CD4-positive, alpha-beta T cell treated with Interleukin-15 for 4 hours (primary cell): ENCODE data around the gene ALS2.
"Not testable (repeated sequence)": the region's sequence is repeated elsewhere in the genome, so short reads cannot be mapped to it uniquely, and the experiment has no call there.

Experiments
- DNase-seq: peaks from one replicate; pipeline ENCODE4 v3.0.0-alpha.2; 2020; ENCODE audit warnings: low spot score

Gene ALS2

GRCh38 chr2:201793631-201794030 is 12.9 kb upstream of the ALS2 start:
- no peak for DNase-seq

- no peak for DNase-seq
Observed at GRCh38 chr2:201790989-201791388, 10.3 kb upstream of the ALS2 start.

GRCh38 chr2:201790291-201790690 is 9.6 kb upstream of the ALS2 start:
- no peak for DNase-seq

GRCh38 chr2:201789395-201789794 is 8.7 kb upstream of the ALS2 start:
- no peak for DNase-seq

- DNase-seq = no peak
Observed at GRCh38 chr2:201788371-201788770, 7.6 kb upstream of the ALS2 start.

- no peak for DNase-seq
Observed at GRCh38 chr2:201786471-201786870, 5.7 kb upstream of the ALS2 start.

- no peak for DNase-seq
Observed at GRCh38 chr2:201785135-201785534, 4.4 kb upstream of the ALS2 start.

GRCh38 chr2:201784563-201784962 is 3.8 kb upstream of the ALS2 start:
- DNase-seq = no peak

- no peak for DNase-seq
Observed at GRCh38 chr2:201781557-201782051, 871 bp upstream of the ALS2 start.

- no peak for DNase-seq
Observed at GRCh38 chr2:201779901-201780673, 646 bp downstream of the ALS2 start.

GRCh38 chr2:201777869-201778268 is 2.9 kb downstream of the ALS2 start:
- DNase-seq = no peak

- DNase-seq = no peak
Observed at GRCh38 chr2:201777043-201777442, 3.7 kb downstream of the ALS2 start.

GRCh38 chr2:201775326-201775725 is 5.4 kb downstream of the ALS2 start:
- no peak for DNase-seq

GRCh38 chr2:201774546-201774945 is 6.2 kb downstream of the ALS2 start:
- DNase-seq = no peak

GRCh38 chr2:201773990-201774389 is 6.7 kb downstream of the ALS2 start:
- DNase-seq = no peak

GRCh38 chr2:201769666-201770373 is 10.9 kb downstream of the ALS2 start:
- no peak for DNase-seq

GRCh38 chr2:201768918-201769317 is 11.8 kb downstream of the ALS2 start:
- no peak for DNase-seq

GRCh38 chr2:201765799-201766198 is 14.9 kb downstream of the ALS2 start:
- DNase-seq = no peak

GRCh38 chr2:201764469-201764868 is 16.3 kb downstream of the ALS2 start:
- DNase-seq = not testable (repeated sequence)

- DNase-seq = no peak
Observed at GRCh38 chr2:201761101-201761500, 19.6 kb downstream of the ALS2 start.

- no peak for DNase-seq
Observed at GRCh38 chr2:201759567-201759966, 21.2 kb downstream of the ALS2 start.

GRCh38 chr2:201758873-201759272 is 21.9 kb downstream of the ALS2 start:
- no peak for DNase-seq

- no peak for DNase-seq
Observed at GRCh38 chr2:201758234-201758633, 22.5 kb downstream of the ALS2 start.
